ENCODE results near the gene MCHR1. TPM values are rescaled to one million over a fixed set of nuclear protein-coding genes. Genes with fewer than 3 reads are reported as not detected.
A peak's percentile ranks its signal among the peaks of the same experiment; 100 is the strongest.

Gene MCHR1
- total RNA-seq, 1 experiment from 2014 or later: not detected

DNA sequence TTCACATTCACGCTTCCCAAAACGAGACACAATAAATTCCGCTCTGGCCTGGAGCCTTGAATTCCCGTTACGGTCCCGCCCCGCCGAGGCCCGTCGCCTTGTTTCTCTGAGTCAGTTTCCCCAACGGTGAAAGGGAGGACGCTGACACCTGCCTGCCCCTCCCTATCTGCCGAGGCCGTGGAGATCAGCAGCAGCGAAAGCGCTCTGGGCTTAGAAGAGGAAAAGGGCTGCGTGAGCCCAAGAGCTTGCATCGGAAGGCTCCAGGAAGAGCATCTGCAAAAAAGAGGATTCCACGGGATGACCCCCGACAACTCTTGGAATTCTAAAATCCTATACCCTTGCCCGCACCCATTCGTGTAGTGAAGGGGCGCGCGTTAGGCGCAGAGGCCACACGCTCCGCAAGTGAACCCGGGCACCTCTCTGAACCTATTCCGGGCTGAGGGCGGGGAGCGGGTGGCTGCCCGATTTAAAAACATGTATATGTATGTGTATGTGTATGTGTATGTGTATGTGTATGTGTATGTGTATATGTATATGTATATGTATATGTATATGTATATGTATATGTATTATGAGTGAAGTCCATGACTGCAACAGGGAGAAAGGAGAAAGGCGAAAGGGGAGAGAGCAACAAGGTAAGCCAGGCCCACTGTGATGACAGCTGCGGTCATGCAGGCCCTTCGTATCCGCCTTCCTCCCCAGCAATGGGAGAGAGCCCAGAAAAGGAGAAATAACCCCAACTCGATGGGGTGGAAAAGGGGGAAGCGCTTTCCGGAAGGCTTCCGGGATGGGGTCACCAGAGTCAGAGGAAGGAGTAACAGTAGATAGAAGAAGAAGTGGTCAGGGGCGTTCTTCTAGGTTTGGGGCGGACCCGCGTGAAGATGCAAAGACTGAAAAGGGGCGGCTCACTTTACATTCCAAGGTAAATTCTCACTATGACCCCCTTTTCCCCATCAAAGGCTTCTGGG, 41.8 kb upstream of the MCHR1 start:
- Mint-ChIP-seq H3K4me1 (ENCODE audit: low read depth, unreplicated experiment) (peaks cover 22% of the 10 kb centered on the region), H3K27ac (ENCODE audit: unreplicated experiment) (peak overlapping the region; percentile 95), H3K27me3 (ENCODE audit: unreplicated experiment) (no peaks in the 10 kb centered on the region), H3K9me3 (ENCODE audit: low read depth, unreplicated experiment) (no peaks in the 10 kb centered on the region), H3K36me3 (ENCODE audit: insufficient read depth, unreplicated experiment) (peaks cover 30% of the 10 kb centered on the region), H3K4me3 (ENCODE audit: low read depth, unreplicated experiment) (peak overlapping the region; percentile 90)
- intact Hi-C loops (cut with micrococcal nuclease; ENCODE audit: unreplicated experiment): no loop called here
- TF ChIP-seq, protein P1, sequence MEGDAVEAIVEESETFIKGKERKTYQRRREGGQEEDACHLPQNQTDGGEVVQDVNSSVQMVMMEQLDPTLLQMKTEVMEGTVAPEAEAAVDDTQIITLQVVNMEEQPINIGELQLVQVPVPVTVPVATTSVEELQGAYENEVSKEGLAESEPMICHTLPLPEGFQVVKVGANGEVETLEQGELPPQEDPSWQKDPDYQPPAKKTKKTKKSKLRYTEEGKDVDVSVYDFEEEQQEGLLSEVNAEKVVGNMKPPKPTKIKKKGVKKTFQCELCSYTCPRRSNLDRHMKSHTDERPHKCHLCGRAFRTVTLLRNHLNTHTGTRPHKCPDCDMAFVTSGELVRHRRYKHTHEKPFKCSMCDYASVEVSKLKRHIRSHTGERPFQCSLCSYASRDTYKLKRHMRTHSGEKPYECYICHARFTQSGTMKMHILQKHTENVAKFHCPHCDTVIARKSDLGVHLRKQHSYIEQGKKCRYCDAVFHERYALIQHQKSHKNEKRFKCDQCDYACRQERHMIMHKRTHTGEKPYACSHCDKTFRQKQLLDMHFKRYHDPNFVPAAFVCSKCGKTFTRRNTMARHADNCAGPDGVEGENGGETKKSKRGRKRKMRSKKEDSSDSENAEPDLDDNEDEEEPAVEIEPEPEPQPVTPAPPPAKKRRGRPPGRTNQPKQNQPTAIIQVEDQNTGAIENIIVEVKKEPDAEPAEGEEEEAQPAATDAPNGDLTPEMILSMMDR (IDR thresholded peaks at IDR 0.05; ENCODE audit: unreplicated experiment): no peak
- no TSS peak for BruUV-seq (replicated peaks)
- DNase-seq: no peak
- CTCF ChIA-PET: interaction anchor here (0.6 to 1.6 kb wide), 5 partner anchors 7 to 201 kb away, joined by 3 to 7 read pairs (median 6); no protein-coding TSS in a partner anchor

DNA sequence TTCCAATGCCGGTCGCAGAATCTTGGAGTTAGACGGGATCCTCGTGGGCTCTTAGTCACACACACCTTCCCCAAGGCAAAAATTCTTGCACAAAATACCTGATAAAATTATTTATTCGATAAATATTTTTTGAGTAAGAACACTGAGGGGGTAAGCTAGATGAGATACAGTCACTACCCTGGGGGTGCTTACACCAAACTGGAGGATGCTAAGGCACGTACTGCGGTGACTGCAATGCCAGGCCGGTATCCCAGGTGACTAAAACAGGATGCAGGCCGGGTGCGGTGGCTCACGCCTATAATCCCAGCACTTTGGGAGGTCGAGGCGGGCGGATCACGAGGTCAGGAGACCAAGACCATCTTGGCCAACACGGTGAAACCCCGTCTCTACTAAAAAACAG, 41.0 kb upstream of the MCHR1 start:
- CTCF ChIA-PET: no interaction called here
- peaks cover 30% of the 10 kb centered on the region for H3K36me3 Mint-ChIP-seq (ENCODE audit: insufficient read depth, unreplicated experiment)
- H3K27ac Mint-ChIP-seq (ENCODE audit: unreplicated experiment): no peak overlapping the region
- peaks cover 22% of the 10 kb centered on the region for H3K4me1 Mint-ChIP-seq (ENCODE audit: low read depth, unreplicated experiment)
- no peaks in the 10 kb centered on the region for H3K27me3 Mint-ChIP-seq (ENCODE audit: unreplicated experiment)
- TF ChIP-seq, protein P1 (IDR thresholded peaks at IDR 0.05; ENCODE audit: unreplicated experiment): no peak
- DNase-seq: no peak
- intact Hi-C loops (cut with micrococcal nuclease; ENCODE audit: unreplicated experiment): no loop called here
- no TSS peak for BruUV-seq (replicated peaks)
- no peaks in the 10 kb centered on the region for H3K9me3 Mint-ChIP-seq (ENCODE audit: low read depth, unreplicated experiment)
- H3K4me3 Mint-ChIP-seq (ENCODE audit: low read depth, unreplicated experiment): no peak overlapping the region

DNA sequence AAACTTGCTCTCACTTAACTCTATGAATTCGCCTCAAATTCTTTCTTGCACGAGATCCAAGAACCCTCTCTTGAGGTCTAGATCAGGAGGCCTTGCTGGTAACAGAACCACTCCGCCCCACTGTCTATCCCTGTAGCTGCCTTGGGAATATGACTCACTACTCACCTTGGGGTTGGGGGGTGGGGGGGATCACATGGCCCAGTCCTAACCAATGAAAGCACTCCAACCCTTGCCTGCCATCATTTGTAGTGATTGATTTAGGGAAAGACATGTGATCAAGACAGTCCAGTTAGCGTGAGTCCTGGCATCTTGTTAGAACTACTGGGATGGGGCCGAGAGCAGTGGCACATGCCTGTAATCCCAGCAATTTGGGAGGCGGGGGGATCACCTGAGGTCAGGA, 38.0 kb upstream of the MCHR1 start:
- H3K27me3 Mint-ChIP-seq (ENCODE audit: unreplicated experiment): no peaks in the 10 kb centered on the region
- peaks cover 26% of the 10 kb centered on the region for H3K4me1 Mint-ChIP-seq (ENCODE audit: low read depth, unreplicated experiment)
- intact Hi-C loops (cut with micrococcal nuclease; ENCODE audit: unreplicated experiment): no loop called here
- H3K36me3 Mint-ChIP-seq (ENCODE audit: insufficient read depth, unreplicated experiment): peaks cover 16% of the 10 kb centered on the region
- H3K9me3 Mint-ChIP-seq (ENCODE audit: low read depth, unreplicated experiment): no peaks in the 10 kb centered on the region
- no TSS peak for BruUV-seq (replicated peaks)
- no peak overlapping the region for H3K27ac Mint-ChIP-seq (ENCODE audit: unreplicated experiment)
- TF ChIP-seq, protein P1 (IDR thresholded peaks at IDR 0.05; ENCODE audit: unreplicated experiment): no peak
- CTCF ChIA-PET: interaction anchor here (0.6 kb wide), 1 partner anchor 785 kb away, joined by 3 read pairs; no protein-coding TSS in a partner anchor
- no peak for DNase-seq
- H3K4me3 Mint-ChIP-seq (ENCODE audit: low read depth, unreplicated experiment): no peak overlapping the region

DNA sequence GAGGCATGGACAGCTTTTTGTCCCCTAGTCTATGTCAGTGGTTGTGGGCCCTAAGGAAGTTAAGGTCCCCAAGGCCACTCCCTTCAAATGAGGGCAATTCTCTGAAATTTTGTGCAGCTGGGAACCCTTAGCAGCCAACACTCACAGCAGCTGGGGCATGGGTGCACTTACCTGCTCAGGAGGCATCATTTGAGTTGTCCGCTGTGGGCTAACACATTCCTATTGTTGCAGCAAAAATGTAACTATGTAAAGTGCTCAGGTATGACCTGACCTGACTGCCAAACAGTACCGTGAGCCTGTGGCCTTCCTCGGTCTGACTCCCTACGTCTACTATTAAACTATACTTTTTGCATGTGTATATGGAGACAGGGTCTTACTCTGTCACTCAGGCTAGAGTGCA, 37.0 kb upstream of the MCHR1 start:
- Mint-ChIP-seq H3K4me1 (ENCODE audit: low read depth, unreplicated experiment) (peaks cover 26% of the 10 kb centered on the region), H3K36me3 (ENCODE audit: insufficient read depth, unreplicated experiment) (peaks cover 6% of the 10 kb centered on the region), H3K4me3 (ENCODE audit: low read depth, unreplicated experiment) (no peak overlapping the region), H3K9me3 (ENCODE audit: low read depth, unreplicated experiment) (no peaks in the 10 kb centered on the region), H3K27ac (ENCODE audit: unreplicated experiment) (no peak overlapping the region), H3K27me3 (ENCODE audit: unreplicated experiment) (no peaks in the 10 kb centered on the region)
- TF ChIP-seq, protein P1 (IDR thresholded peaks at IDR 0.05; ENCODE audit: unreplicated experiment): no peak
- CTCF ChIA-PET: no interaction called here
- no peak for DNase-seq
- no TSS peak for BruUV-seq (replicated peaks)
- intact Hi-C loops (cut with micrococcal nuclease; ENCODE audit: unreplicated experiment): no loop called here

Data from Calu3 (cell line).